ENCODE measurements around the gene LRRC59. TPM values are rescaled to one million over a fixed set of nuclear protein-coding genes. Genes with fewer than 3 reads are reported as not detected.
A peak's percentile ranks its signal among the peaks of the same experiment; 100 is the strongest.

Gene LRRC59
- total and polyA plus RNA-seq, 2 of the 8 experiments (the other 6 are each of a cell fraction or from before 2014, with no cell fraction given), result 48.3 to 117 TPM

DNA sequence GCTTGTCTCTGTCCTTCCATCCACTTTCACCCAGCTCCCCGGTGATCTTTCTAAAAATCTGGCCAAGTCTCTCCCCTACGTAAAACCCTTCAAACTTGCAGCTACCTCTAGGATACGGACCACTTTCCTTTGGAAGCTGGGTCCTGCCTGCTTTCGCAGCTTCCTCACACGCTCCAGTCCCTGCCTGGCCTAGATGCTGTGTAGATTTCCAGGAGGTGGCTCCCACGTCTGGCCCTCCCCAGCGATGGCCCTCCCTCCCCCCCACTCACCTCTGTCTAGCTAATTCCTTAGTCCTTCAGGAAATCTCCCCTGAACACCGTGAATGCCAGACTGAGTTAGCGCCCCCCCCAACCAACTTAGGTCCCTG lies 579 bp upstream of the LRRC59 start:
- H3K23ac ChIP-seq (ENCODE audit: insufficient read length), result no peak overlapping the region
- FAIRE-seq, result no peak
- H4K91ac ChIP-seq (replicated peaks; ENCODE audit: insufficient read length, low read length), result no peak overlapping the region
- no peak overlapping the region for H2AK5ac ChIP-seq (ENCODE audit: low read depth, low read length)
- H2BK12ac ChIP-seq (ENCODE audit: low read depth, low read length), result peak overlapping the region; percentile 80; the same call in 1 of the 2 replicates
- H2BK15ac ChIP-seq (ENCODE audit: low read length), result 0 out of 2 replicates have a peak overlapping the region, but pooled peaks have one; percentile 61
- 57% methylated on average over 9 of the region's 9 CpGs; no CpG with 5 or more reads in 1 of the 2 experiments for WGBS, 2 experiments (ENCODE audit: extremely low coverage in 1 of 2, insufficient coverage in 1 of 2, insufficient read length in 1 of 2, insufficient replicate concordance in 2 of 2, low coverage in 1 of 2, low lambda C conversion rate in 2 of 2, missing lambda C conversion rate in 1 of 2)
- H3K4ac ChIP-seq (replicated peaks; ENCODE audit: insufficient read length, low read depth, low read length), result no peak overlapping the region
- peak overlapping the region in 3 of 4 experiments; percentile 64 to 92 (median 76); a peak in 5 of 8 replicates for H3K4me3 ChIP-seq (ENCODE audit: extremely low read depth in 1 of 4, insufficient read depth in 2 of 4, low read depth in 3 of 4, low read length in 4 of 4)
- H3K4me2 ChIP-seq (ENCODE audit: insufficient read depth in 1 of 2, low read depth in 2 of 2, low read length in 2 of 2), result peak overlapping the region; percentile 94 to 97
- H3K56ac ChIP-seq (replicated peaks; ENCODE audit: insufficient read length, low read depth, low read length), result no peak overlapping the region
- H3K4me1 ChIP-seq (replicated peaks in 1 of 4; ENCODE audit: control insufficient read depth in 3 of 4, insufficient read depth in 4 of 4, low read length in 3 of 4), result peaks cover 0 to 4% (median 0%) of the 10 kb centered on the region in 4 experiments; a peak in 4 of 7 replicates
- H2BK120ac ChIP-seq (replicated peaks; ENCODE audit: low read depth, low read length), result peak overlapping the region; percentile 18
- peaks cover 0 to 3% of the 10 kb centered on the region in 2 experiments; a peak in 1 of 4 replicates for H3K9me3 ChIP-seq (ENCODE audit: insufficient read depth in 2 of 2, low read depth in 1 of 2, low read length in 1 of 2)
- POLR2A ChIA-PET (ENCODE audit: partially characterized antibody), result interaction anchor here (0.6 to 27.4 kb wide), 12 partner anchors 9 to 84 kb away, joined by 3 to 313 read pairs (median 7); partner anchors contain the start of genes ACSF2, EME1, MRPL27 and RSAD1
- peak overlapping the region; percentile 82; the same call in 1 of the 2 replicates for H3K18ac ChIP-seq (ENCODE audit: extremely low read depth, low read length)
- peaks cover 0 to 12% of the 10 kb centered on the region in 2 experiments for H4K20me1 ChIP-seq (replicated peaks in 1 of 2; ENCODE audit: control insufficient read depth in 1 of 2, insufficient read depth in 2 of 2, low read length in 2 of 2)
- H3K27me3 ChIP-seq (replicated peaks in 1 of 4; ENCODE audit: control insufficient read depth in 3 of 4, extremely low read depth in 1 of 4, insufficient read depth in 3 of 4, low read length in 3 of 4), result no peaks in the 10 kb centered on the region
- H3K14ac ChIP-seq (ENCODE audit: insufficient read length), result no peak overlapping the region
- H4K5ac ChIP-seq (ENCODE audit: insufficient read length, low read depth, low read length), result no peak overlapping the region
- H3K23me2 ChIP-seq (ENCODE audit: low read depth, low read length), result peaks cover 7% of the 10 kb centered on the region; the same call in 1 of the 2 replicates
- peak overlapping the region; percentile 91 for H2AFZ ChIP-seq (ENCODE audit: low read length)
- no peak overlapping the region for H3K27ac ChIP-seq (ENCODE audit: low read depth, low read length)
- peaks cover 0 to 18% of the 10 kb centered on the region in 2 experiments; a peak in 3 of 4 replicates for H3K79me2 ChIP-seq (ENCODE audit: control insufficient read depth in 1 of 2, insufficient read depth in 2 of 2, low read length in 2 of 2)
- H3K9ac ChIP-seq (replicated peaks in 1 of 4; ENCODE audit: extremely low read depth in 1 of 4, low read depth in 3 of 4, low read length in 3 of 4), result no peak overlapping the region
- no peak overlapping the region for H2BK5ac ChIP-seq (ENCODE audit: low read depth, low read length)
- H3K79me1 ChIP-seq (ENCODE audit: low read depth, low read length), result peaks cover 5% of the 10 kb centered on the region
- no peak for DNase-seq (ENCODE audit: low read depth in 1 of 2, low spot score in 2 of 2)
- H2BK20ac ChIP-seq (ENCODE audit: low read length), result no peak overlapping the region
- H4K8ac ChIP-seq (ENCODE audit: extremely low read depth, insufficient read depth, low read length), result no peak overlapping the region; the same call in 1 of the 2 replicates
- H3K36me3 ChIP-seq (ENCODE audit: control insufficient read depth in 2 of 4, insufficient read depth in 4 of 4, low read length in 3 of 4), result peaks cover 18 to 22% (median 22%) of the 10 kb centered on the region in 4 experiments; a peak in 7 of 8 replicates
- CTCF ChIA-PET (ENCODE audit: partially characterized antibody), result interaction anchor here (0.5 to 5.5 kb wide), 50 partner anchors 9 to 1802 kb away, joined by 3 to 87 read pairs (median 6); partner anchors contain the start of genes ACSF2, CHAD, EME1 and MRPL27
- TF ChIP-seq, protein P1, sequence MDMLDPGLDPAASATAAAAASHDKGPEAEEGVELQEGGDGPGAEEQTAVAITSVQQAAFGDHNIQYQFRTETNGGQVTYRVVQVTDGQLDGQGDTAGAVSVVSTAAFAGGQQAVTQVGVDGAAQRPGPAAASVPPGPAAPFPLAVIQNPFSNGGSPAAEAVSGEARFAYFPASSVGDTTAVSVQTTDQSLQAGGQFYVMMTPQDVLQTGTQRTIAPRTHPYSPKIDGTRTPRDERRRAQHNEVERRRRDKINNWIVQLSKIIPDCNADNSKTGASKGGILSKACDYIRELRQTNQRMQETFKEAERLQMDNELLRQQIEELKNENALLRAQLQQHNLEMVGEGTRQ (IDR thresholded peaks at IDR 0.05; ENCODE audit: low read length), result no peak
- TF ChIP-seq CHD1 (IDR thresholded peaks at IDR 0.05; ENCODE audit: low read depth, low read length), result no peak
- no peak for TF ChIP-seq SP4 (IDR thresholded peaks at IDR 0.05; ENCODE audit: low read length)
- TF ChIP-seq CTBP2 (IDR thresholded peaks at IDR 0.05; ENCODE audit: borderline replicate concordance, insufficient read depth, insufficient read length, low read length), result no peak
- TF ChIP-seq SUZ12 (IDR thresholded peaks at IDR 0.05; ENCODE audit: low read length), result no peak
- no peak for TF ChIP-seq SIRT6 (IDR thresholded peaks at IDR 0.05; ENCODE audit: low read length)
- TF ChIP-seq, protein P2, sequence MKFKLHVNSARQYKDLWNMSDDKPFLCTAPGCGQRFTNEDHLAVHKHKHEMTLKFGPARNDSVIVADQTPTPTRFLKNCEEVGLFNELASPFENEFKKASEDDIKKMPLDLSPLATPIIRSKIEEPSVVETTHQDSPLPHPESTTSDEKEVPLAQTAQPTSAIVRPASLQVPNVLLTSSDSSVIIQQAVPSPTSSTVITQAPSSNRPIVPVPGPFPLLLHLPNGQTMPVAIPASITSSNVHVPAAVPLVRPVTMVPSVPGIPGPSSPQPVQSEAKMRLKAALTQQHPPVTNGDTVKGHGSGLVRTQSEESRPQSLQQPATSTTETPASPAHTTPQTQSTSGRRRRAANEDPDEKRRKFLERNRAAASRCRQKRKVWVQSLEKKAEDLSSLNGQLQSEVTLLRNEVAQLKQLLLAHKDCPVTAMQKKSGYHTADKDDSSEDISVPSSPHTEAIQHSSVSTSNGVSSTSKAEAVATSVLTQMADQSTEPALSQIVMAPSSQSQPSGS (IDR thresholded peaks at IDR 0.05; ENCODE audit: low read length), result no peak
- TF ChIP-seq KDM5A (IDR thresholded peaks at IDR 0.05; ENCODE audit: low read length), result no peak
- TF ChIP-seq BCL11A (IDR thresholded peaks at IDR 0.05; ENCODE audit: low read depth in 2 of 2, low read length in 2 of 2), result no peak
- no peak for TF ChIP-seq RXRA (IDR thresholded peaks at IDR 0.05; ENCODE audit: insufficient read depth, low read depth, low read length)
